ENCODE data around the gene COL15A1. TPM values are rescaled to one million over a fixed set of nuclear protein-coding genes. Genes with fewer than 3 reads are reported as not detected.

COL15A1 gene
- total and polyA plus RNA-seq, 8 donors: 10.7 to 173 (median 27.8) TPM

- WGBS, 5 donors: 67 to 75% (median 71%) methylated on average over 8 of the region's 8 CpGs
- no peak overlapping the region for H3K4me3 ChIP-seq
- no peaks in the 10 kb centered on the region for H3K27me3 ChIP-seq
- no peaks in the 10 kb centered on the region for H3K9me3 ChIP-seq
- H3K36me3 ChIP-seq: peaks cover 0 to 58% (median 16%) of the 10 kb centered on the region in 4 donors
- intact Hi-C loops (cut with DNase I; ENCODE audit: low total_unique reads): loop anchor here (10.0 kb wide), 1 partner anchor 58 kb away; no protein-coding TSS in a partner anchor
- H3K4me1 ChIP-seq: peaks cover 0 to 17% (median 6%) of the 10 kb centered on the region in 4 donors
- TF ChIP-seq EP300 (IDR thresholded peaks at IDR 0.05) (no peak), CTCF (IDR thresholded peaks at IDR 0.05) (no peak), POLR2AphosphoS5 (IDR thresholded peaks at IDR 0.05) (no peak), POLR2A (IDR thresholded peaks at IDR 0.05) (no peak)
- DNase-seq: no peak
- peak overlapping the region in 3 of 5 donors; percentile 11 to 79 (median 37) for H3K27ac ChIP-seq
Observed at GRCh38 chr9:99023231-99023630, 79.5 kb downstream of the COL15A1 start.

GRCh38 chr9:99023831-99024230, 80.1 kb downstream of the COL15A1 start:
- Histone ChIP-seq H3K4me1 (peaks cover 0 to 17% (median 6%) of the 10 kb centered on the region in 4 donors), H3K27ac (peak overlapping the region in 2 of 5 donors; percentile 37 to 79), H3K4me3 (no peak overlapping the region), H3K27me3 (no peaks in the 10 kb centered on the region), H3K9me3 (no peaks in the 10 kb centered on the region), H3K36me3 (peaks cover 0 to 58% (median 16%) of the 10 kb centered on the region in 4 donors)
- intact Hi-C loops (cut with DNase I; ENCODE audit: low total_unique reads): loop anchor here (10.0 kb wide), 1 partner anchor 59 kb away; no protein-coding TSS in a partner anchor
- DNase-seq: peak in 1 of 2 donors; percentile 33
- WGBS, 5 donors: 57 to 82% (median 79%) methylated on average over 1 of the region's 1 CpG
- TF ChIP-seq POLR2AphosphoS5 (IDR thresholded peaks at IDR 0.05) (no peak), CTCF (IDR thresholded peaks at IDR 0.05) (no peak), EP300 (IDR thresholded peaks at IDR 0.05) (no peak), POLR2A (IDR thresholded peaks at IDR 0.05) (no peak)

GRCh38 chr9:99024959-99025358, 81.3 kb downstream of the COL15A1 start:
- intact Hi-C loops (cut with DNase I; ENCODE audit: low total_unique reads): loop anchor here (10.0 kb wide), 1 partner anchor 60 kb away; no protein-coding TSS in a partner anchor
- peak overlapping the region in 1 of 5 donors; percentile 79 for H3K27ac ChIP-seq
- no peaks in the 10 kb centered on the region for H3K9me3 ChIP-seq
- 77 to 88% (median 80%) methylated on average over 6 of the region's 6 CpGs for WGBS, 5 donors
- DNase-seq: no peak
- TF ChIP-seq EP300 (IDR thresholded peaks at IDR 0.05): no peak
- TF ChIP-seq POLR2A (IDR thresholded peaks at IDR 0.05): no peak
- H3K4me1 ChIP-seq: peaks cover 0 to 13% (median 6%) of the 10 kb centered on the region in 4 donors
- no peak overlapping the region for H3K4me3 ChIP-seq
- no peaks in the 10 kb centered on the region for H3K27me3 ChIP-seq
- H3K36me3 ChIP-seq: peaks cover 0 to 63% (median 16%) of the 10 kb centered on the region in 4 donors

GRCh38 chr9:99025616-99026270, 82.0 kb downstream of the COL15A1 start:
- WGBS, 5 donors: 92 to 99% (median 92%) methylated on average over 5 to 6 of the region's 6 CpGs
- Histone ChIP-seq H3K36me3 (peaks cover 0 to 63% (median 16%) of the 10 kb centered on the region in 4 donors), H3K4me1 (peaks cover 0 to 10% (median 4%) of the 10 kb centered on the region in 4 donors), H3K27ac (peak overlapping the region in 2 of 5 donors; percentile 15 to 63), H3K9me3 (no peaks in the 10 kb centered on the region), H3K4me3 (no peak overlapping the region), H3K27me3 (no peaks in the 10 kb centered on the region)
- no peak for DNase-seq
- no peak for TF ChIP-seq CTCF (IDR thresholded peaks at IDR 0.05)
- TF ChIP-seq POLR2AphosphoS5 (IDR thresholded peaks at IDR 0.05): no peak
- intact Hi-C loops (cut with DNase I; ENCODE audit: low total_unique reads): loop anchor here (10.0 kb wide), 1 partner anchor 61 kb away; no protein-coding TSS in a partner anchor

All from stomach (tissue), 9 donors.